Activated CD4-positive, alpha-beta T cell treated with anti-CD3 and anti-CD28 coated beads for 36 hours (primary cell): ENCODE results near the gene TMED1. TPM values are rescaled to one million over a fixed set of nuclear protein-coding genes. Genes with fewer than 3 reads are reported as not detected.
"Not testable (repeated sequence)": the region's sequence is repeated elsewhere in the genome, so short reads cannot be mapped to it uniquely, and the experiment has no call there.

Experiments used
- ATAC-seq: fragments of 200-7000 bp; cut with Tn5 transposase; one replicate; pipeline ENCODE4 v1.10.0; 2021; ENCODE audit warnings: mild to moderate bottlenecking, moderate library complexity
- CTCF ChIA-PET: fragments of 350-600 bp; sonication (Branson Sonifier 250); formaldehyde crosslinking; loops from one replicate; lab custom pipeline; 2021; ENCODE audit warnings: antibody characterized with exemption; lab: Charles Lee
- POLR2A ChIA-PET: fragments of 350-600 bp; sonication (Branson Sonifier 250); formaldehyde crosslinking; loops from one replicate; lab custom pipeline; 2021; ENCODE audit warnings: antibody characterized with exemption, inconsistent platforms; lab: Charles Lee
- DNase-seq: peaks from one replicate; pipeline ENCODE4 v3.0.0-alpha.2; 2020
- H3K27ac Mint-ChIP-seq: one replicate; pipeline ENCODE4 v1.8.0; 2021; ENCODE audit warnings: mixed read lengths
- H3K27me3 Mint-ChIP-seq: one replicate; pipeline ENCODE4 v1.8.0; 2021; ENCODE audit warnings: mixed read lengths
- H3K36me3 Mint-ChIP-seq: one replicate; pipeline ENCODE4 v1.8.0; 2021; ENCODE audit warnings: low read depth, mixed read lengths
- H3K4me1 Mint-ChIP-seq: one replicate; pipeline ENCODE4 v1.8.0; 2021; ENCODE audit warnings: mixed read lengths
- H3K4me3 Mint-ChIP-seq: one replicate; pipeline ENCODE4 v1.8.0; 2021; ENCODE audit warnings: mild to moderate bottlenecking, moderate library complexity, mixed read lengths
- H3K9me3 Mint-ChIP-seq: one replicate; pipeline ENCODE4 v1.8.0; 2021; ENCODE audit warnings: low read depth, mixed read lengths
- intact Hi-C, 2 experiments: fragments of 100-400 bp; cut with DNase I in 1 of 2; cut with micrococcal nuclease in 1 of 2; formaldehyde crosslinking; loops; one replicate each; pipeline versions ENCODE4 v1.14.2 to v1.15.1; 2022 to 2024; cut with DNase I, micrococcal nuclease
- total RNA-seq, 2 experiments: library from RNA; stranded (reverse); gene quantifications; one replicate each; pipeline ENCODE4 v1.2.3, GENCODE V29; 2021

TMED1 gene
- total RNA-seq, 2 experiments from 2014 or later = 8.7 to 15.3 TPM

- Mint-ChIP-seq H3K9me3 (no peaks in the 10 kb centered on the region), H3K4me1 (peaks cover 38% of the 10 kb centered on the region), H3K27ac (peak overlapping the region; percentile 90), H3K36me3 (peaks cover 8% of the 10 kb centered on the region), H3K4me3 (peak overlapping the region; percentile 80), H3K27me3 (no peaks in the 10 kb centered on the region)
- ChIA-PET CTCF (interaction anchor here (0.5 to 2.6 kb wide), 18 partner anchors 8 to 624 kb away, joined by 3 to 13 read pairs (median 3); partner anchors contain the start of genes DNM2, LDLR and TMED1), POLR2A (interaction anchor here (0.6 to 1.1 kb wide), 3 partner anchors 8 to 1869 kb away, joined by 3 to 4 read pairs (median 3); no protein-coding TSS in a partner anchor)
- DNase-seq (peak; percentile 51), ATAC-seq (no peak)
- intact Hi-C loops = loop anchor here (5.0 to 10.0 kb wide), 3 partner anchors 55 to 768 kb away; partner anchors contain the start of genes ANGPTL6 (in 1 of the 2), KANK2 (in 1 of the 2), PPAN (in 1 of the 2) and TIMM29 (in 1 of the 2)
Measured at GRCh38 chr19:10872546-10873107, 36.6 kb upstream of the TMED1 start.

DNA sequence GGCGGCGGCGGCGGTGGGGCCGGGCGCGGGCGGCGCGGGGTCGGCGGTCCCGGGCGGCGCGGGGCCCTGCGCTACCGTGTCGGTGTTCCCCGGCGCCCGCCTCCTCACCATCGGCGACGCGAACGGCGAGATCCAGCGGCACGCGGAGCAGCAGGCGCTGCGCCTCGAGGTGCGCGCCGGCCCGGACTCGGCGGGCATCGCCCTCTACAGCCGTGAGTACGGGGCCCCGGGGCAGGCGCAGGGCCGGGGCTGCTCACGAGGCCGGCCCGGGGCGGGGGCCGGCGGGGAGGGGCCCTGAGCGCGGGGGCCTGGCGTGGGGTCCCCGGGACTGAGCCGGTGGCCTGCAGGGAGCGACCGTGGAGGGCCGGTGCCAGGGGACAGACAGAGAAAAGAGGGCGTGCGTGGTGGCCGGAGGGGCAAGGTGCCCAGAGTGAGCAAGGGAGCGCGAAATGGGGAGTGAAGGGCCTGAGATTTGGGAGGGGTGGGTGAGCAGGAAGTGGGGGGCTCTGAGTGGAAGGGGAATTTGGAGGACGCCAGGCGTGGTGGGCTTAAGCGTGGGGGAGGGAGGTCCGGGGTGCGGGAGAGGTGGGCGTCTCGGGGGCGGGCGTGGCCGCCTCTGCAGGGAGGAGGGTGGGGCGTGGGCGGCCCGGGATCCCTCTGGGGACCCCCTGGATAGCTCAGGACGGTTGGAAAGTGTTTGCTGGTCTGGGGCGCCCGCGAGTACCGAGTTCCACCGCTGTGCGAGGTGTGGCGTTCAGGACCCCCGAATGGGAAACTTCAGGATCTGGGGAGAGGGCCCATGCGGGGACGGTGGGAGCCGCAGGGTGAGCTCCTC, 35.9 kb upstream of the TMED1 start:
- H3K9me3 Mint-ChIP-seq = no peaks in the 10 kb centered on the region
- H3K36me3 Mint-ChIP-seq = peaks cover 8% of the 10 kb centered on the region
- H3K4me1 Mint-ChIP-seq = peaks cover 35% of the 10 kb centered on the region
- peak; percentile 0 for ATAC-seq
- H3K4me3 Mint-ChIP-seq = peak overlapping the region; percentile 80
- POLR2A ChIA-PET = interaction anchor here (0.8 to 1.1 kb wide), 3 partner anchors 7 to 503 kb away, joined by 3 to 4 read pairs (median 3); partner anchors contain the start of gene TMED1
- peak; percentile 58 for DNase-seq
- no peaks in the 10 kb centered on the region for H3K27me3 Mint-ChIP-seq
- intact Hi-C loops = loop anchor here (1.0 to 10.0 kb wide), 17 partner anchors 36 to 767 kb away; partner anchors contain the start of genes ILF3 (in 2 of the 2), TIMM29 (in 2 of the 2), TMED1 (in 2 of the 2) and YIPF2 (in 2 of the 2)
- CTCF ChIA-PET = interaction anchor here (0.5 to 8.8 kb wide), 17 partner anchors 8 to 305 kb away, joined by 3 to 70 read pairs (median 5); partner anchors contain the start of genes DNM2, LDLR and TMED1
- H3K27ac Mint-ChIP-seq = peak overlapping the region; percentile 90

- Mint-ChIP-seq H3K27ac (peak within 1 kb of the TSS; percentile 97), H3K36me3 (peaks cover 8% of the 10 kb centered on the region), H3K4me3 (peak within 1 kb of the TSS; percentile 80), H3K9me3 (no peaks in the 10 kb centered on the region), H3K4me1 (peaks cover 28% of the 10 kb centered on the region), H3K27me3 (no peaks in the 10 kb centered on the region)
- POLR2A ChIA-PET = interaction anchor here (0.5 to 1.0 kb wide), 2 partner anchors 36 to 588 kb away, joined by 3 to 4 read pairs; partner anchors contain the start of gene TMED1
- DNase-seq (peak; percentile 100), ATAC-seq (peak; percentile 88)
- intact Hi-C loops = loop anchor here (1.0 to 10.0 kb wide), 18 partner anchors 35 to 766 kb away; partner anchors contain the start of genes ILF3 (in 2 of the 2), TIMM29 (in 2 of the 2), TMED1 (in 2 of the 2) and YIPF2 (in 2 of the 2)
- CTCF ChIA-PET = interaction anchor here (0.6 to 8.8 kb wide), 7 partner anchors 8 to 175 kb away, joined by 3 to 70 read pairs (median 5); partner anchors contain the start of genes DNM2 and TMED1
Measured at GRCh38 chr19:10870955-10871603, 35.1 kb upstream of the TMED1 start, which contains the start of gene CARM1. TSS of gene CARM1 (plus strand) at chr19:10871553. CDS start at chr19:10871703, 150 bp downstream.

DNA sequence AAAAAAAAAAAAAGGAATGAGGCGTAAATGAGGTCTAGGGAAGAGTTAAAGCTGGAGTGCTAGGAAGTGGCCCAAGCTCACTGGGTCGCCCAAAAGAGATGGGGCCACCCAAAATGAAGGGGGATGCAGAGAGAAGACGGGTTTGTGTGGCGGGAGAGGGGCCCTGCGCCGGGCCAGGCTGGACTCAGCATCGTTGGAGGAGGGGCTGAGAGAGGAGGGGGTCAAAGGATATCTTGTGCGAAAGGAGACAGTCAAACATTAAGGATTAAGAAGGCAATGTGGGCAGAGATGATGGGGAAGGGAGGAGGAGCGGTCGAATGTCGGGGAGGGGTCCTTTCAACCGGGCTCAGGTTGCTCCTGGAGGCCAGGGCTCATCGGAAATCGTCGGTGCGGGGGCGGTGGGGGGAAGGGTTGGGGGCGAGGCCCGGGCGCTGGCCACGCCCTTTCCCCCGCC, 34.5 kb upstream of the TMED1 start:
- Mint-ChIP-seq H3K4me3 (peak overlapping the region; percentile 74), H3K27me3 (no peaks in the 10 kb centered on the region), H3K27ac (peak overlapping the region; percentile 97), H3K9me3 (no peaks in the 10 kb centered on the region), H3K36me3 (peaks cover 8% of the 10 kb centered on the region), H3K4me1 (peaks cover 26% of the 10 kb centered on the region)
- intact Hi-C loops = loop anchor here (1.0 to 10.0 kb wide), 5 partner anchors 57 to 766 kb away; partner anchors contain the start of genes ANGPTL6 (in 1 of the 2), KANK2 (in 1 of the 2), PPAN (in 1 of the 2) and SWSAP1 (in 1 of the 2)
- ChIA-PET CTCF (interaction anchor here (0.6 to 8.8 kb wide), 11 partner anchors 8 to 482 kb away, joined by 3 to 70 read pairs (median 3); partner anchors contain the start of genes DNM2 and TMED1), POLR2A (interaction anchor here (0.5 to 1.0 kb wide), 3 partner anchors 34 to 589 kb away, joined by 3 to 4 read pairs (median 3); partner anchors contain the start of gene TMED1)
- ATAC-seq (no peak), DNase-seq (no peak)

DNA sequence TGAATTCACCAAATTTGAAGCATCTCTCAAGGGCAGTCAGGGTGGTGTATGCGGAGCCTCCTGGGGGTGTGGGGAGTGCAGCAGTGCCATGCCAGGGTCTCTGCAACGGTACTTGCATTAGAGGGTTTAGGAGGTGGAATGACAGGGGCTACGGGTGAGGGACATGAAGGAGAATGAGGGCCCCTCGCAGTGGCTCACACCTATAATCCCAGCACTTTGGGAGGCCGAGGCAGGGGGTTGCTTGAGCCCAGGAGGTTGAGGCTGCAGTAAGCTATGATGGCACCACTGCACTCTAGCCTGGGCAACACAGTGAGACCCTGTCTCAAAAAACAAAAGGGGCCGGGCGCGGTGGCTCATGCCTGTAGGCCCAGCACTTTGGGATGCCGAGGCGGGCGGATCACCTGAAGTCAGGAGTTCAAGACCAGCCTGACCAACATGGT, 33.9 kb upstream of the TMED1 start:
- H3K27me3 Mint-ChIP-seq, H3K36me3 Mint-ChIP-seq, H3K9me3 Mint-ChIP-seq, ATAC-seq, DNase-seq: not testable (repeated sequence)
- Mint-ChIP-seq H3K27ac (peak overlapping the region; percentile 74), H3K4me3 (peak overlapping the region; percentile 74), H3K4me1 (peaks cover 26% of the 10 kb centered on the region)
- ChIA-PET CTCF (interaction anchor here (0.6 to 8.8 kb wide), 5 partner anchors 9 to 481 kb away, joined by 3 to 70 read pairs (median 3); no protein-coding TSS in a partner anchor), POLR2A (interaction anchor here (0.8 kb wide), 1 partner anchor 34 kb away, joined by 3 read pairs; the partner anchor contains the start of gene TMED1)
- intact Hi-C loops = loop anchor here (1.0 to 10.0 kb wide), 5 partner anchors 57 to 765 kb away; partner anchors contain the start of genes ANGPTL6 (in 1 of the 2), KANK2 (in 1 of the 2), PPAN (in 1 of the 2) and SWSAP1 (in 1 of the 2)

GRCh38 chr19:10868872-10869547, 33.0 kb upstream of the TMED1 start:
- Mint-ChIP-seq H3K9me3 (no peaks in the 10 kb centered on the region), H3K4me3 (no peak overlapping the region), H3K36me3 (peaks cover 7% of the 10 kb centered on the region), H3K27ac (peak overlapping the region; percentile 74), H3K27me3 (no peaks in the 10 kb centered on the region), H3K4me1 (peaks cover 32% of the 10 kb centered on the region)
- intact Hi-C loops = no loop called here
- ATAC-seq (no peak), DNase-seq (no peak)
- CTCF ChIA-PET = interaction anchor here (0.6 to 8.8 kb wide), 2 partner anchors 13 to 149 kb away, joined by 3 to 70 read pairs; no protein-coding TSS in a partner anchor
- POLR2A ChIA-PET = no interaction called here

DNA sequence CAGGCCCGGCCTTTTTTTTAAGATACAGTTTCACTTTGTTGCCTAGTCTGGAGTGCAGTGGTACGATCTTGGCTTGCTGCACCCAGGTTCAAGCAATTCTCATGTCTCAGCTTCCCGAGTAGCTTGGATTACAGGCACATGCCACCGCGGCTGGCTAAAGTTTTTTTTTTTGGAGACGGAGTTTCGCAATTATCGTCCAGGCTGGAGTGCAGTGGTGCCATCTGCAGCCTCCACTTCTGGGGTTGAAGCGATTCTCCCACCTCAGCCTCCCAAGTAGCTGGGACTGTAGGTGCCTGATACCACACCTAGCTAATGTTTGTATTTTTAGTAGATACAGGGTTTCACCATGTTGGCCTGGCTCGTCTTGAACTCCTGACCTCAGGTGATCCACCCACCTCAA, 30.5 kb upstream of the TMED1 start:
- Mint-ChIP-seq H3K36me3 (no peaks in the 10 kb centered on the region), H3K4me1 (peaks cover 22% of the 10 kb centered on the region), H3K27me3 (no peaks in the 10 kb centered on the region), H3K4me3 (no peak overlapping the region), H3K9me3 (no peaks in the 10 kb centered on the region), H3K27ac (no peak overlapping the region)
- ChIA-PET CTCF (interaction anchor here (0.7 to 8.8 kb wide), 5 partner anchors 11 to 171 kb away, joined by 3 to 70 read pairs (median 4); partner anchors contain the start of genes QTRT1 and TMED1), POLR2A (interaction anchor here (0.6 kb wide), 1 partner anchor 241 kb away, joined by 4 read pairs; the partner anchor contains the start of gene SLC44A2)
- intact Hi-C loops = no loop called here
- ATAC-seq = no peak
- DNase-seq = no peak

DNA sequence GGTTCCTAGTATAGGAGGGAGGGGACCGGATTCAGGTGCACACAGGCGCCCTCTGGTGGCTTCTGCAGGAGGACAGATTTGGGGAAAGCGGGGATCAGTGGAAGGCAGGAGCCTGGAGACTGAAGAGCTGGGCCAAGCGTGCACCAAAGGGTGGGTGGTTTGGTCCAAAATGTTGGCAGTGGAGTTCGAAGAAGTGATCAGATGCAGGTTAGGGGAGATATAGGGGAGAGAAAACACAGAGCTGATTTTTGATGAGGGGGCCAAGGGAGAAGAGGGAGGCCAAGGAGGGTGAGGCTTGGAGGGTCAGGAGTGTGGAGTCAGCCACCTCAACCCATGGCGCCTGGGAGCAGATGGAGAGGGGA, 28.5 kb upstream of the TMED1 start:
- peak; percentile 93 for DNase-seq
- ChIA-PET POLR2A (interaction anchor here (0.5 to 1.7 kb wide), 7 partner anchors 8 to 162 kb away, joined by 3 to 8 read pairs (median 4); partner anchors contain the start of genes DNM2 and TMED1), CTCF (interaction anchor here (0.5 to 8.8 kb wide), 37 partner anchors 9 to 1012 kb away, joined by 3 to 70 read pairs (median 4); partner anchors contain the start of genes C19orf38, DNM2, QTRT1 and TMED1)
- Mint-ChIP-seq H3K4me1 (peaks cover 14% of the 10 kb centered on the region), H3K4me3 (no peak overlapping the region), H3K36me3 (no peaks in the 10 kb centered on the region), H3K9me3 (no peaks in the 10 kb centered on the region), H3K27me3 (no peaks in the 10 kb centered on the region), H3K27ac (peak overlapping the region; percentile 16)
- peak; percentile 94 for ATAC-seq
- intact Hi-C loops = loop anchor here (1.0 kb wide), 1 partner anchor 147 kb away; no protein-coding TSS in a partner anchor

- no peaks in the 10 kb centered on the region for H3K27me3 Mint-ChIP-seq
- ChIA-PET POLR2A (interaction anchor here (1.7 kb wide), 1 partner anchor 27 kb away, joined by 8 read pairs; the partner anchor contains the start of gene TMED1), CTCF (interaction anchor here (0.8 to 8.8 kb wide), 13 partner anchors 8 to 259 kb away, joined by 3 to 70 read pairs (median 10); partner anchors contain the start of genes C19orf38, CARM1, DNM2 and QTRT1)
- intact Hi-C loops = no loop called here
- H3K36me3 Mint-ChIP-seq = no peaks in the 10 kb centered on the region
- no peak overlapping the region for H3K27ac Mint-ChIP-seq
- peaks cover 13% of the 10 kb centered on the region for H3K4me1 Mint-ChIP-seq
- H3K9me3 Mint-ChIP-seq = no peaks in the 10 kb centered on the region
- H3K4me3 Mint-ChIP-seq = no peak overlapping the region
- ATAC-seq (no peak), DNase-seq (no peak)
Measured at GRCh38 chr19:10863107-10863717, 27.2 kb upstream of the TMED1 start.
